T-cell (primary cell): Measurements from ENCODE around the gene GET4. TPM values are rescaled to one million over a fixed set of nuclear protein-coding genes. Genes with fewer than 3 reads are reported as not detected.

Source experiments
- ATAC-seq, 4 experiments: fragments of 200-7000 bp in 3 of 4; fragments of 150-1000 bp in 1 of 4; cut with Tn5 transposase; replicated peaks in 1 of 4; 1 replicate in 3 of 4; 2 replicates in 1 of 4; pipeline ENCODE4 v1.10.0; 2021; ENCODE audit warnings: moderate library complexity in 3 of 4, mild to moderate bottlenecking in 2 of 4, moderate number of reproducible peaks in 1 of 4
- CTCF ChIA-PET, 2 donors: fragments of 300-600 bp; sonication (Branson Sonifier 250); formaldehyde crosslinking; loops; one replicate each; lab custom pipeline; 2022; ENCODE audit warnings: antibody characterized with exemption in 2 of 2; lab: Charles Lee
- POLR2A ChIA-PET, 2 donors: fragments of 300-600 bp; sonication (Branson Sonifier 250); formaldehyde crosslinking; loops; one replicate each; lab custom pipeline; 2022; ENCODE audit warnings: antibody characterized with exemption in 2 of 2; lab: Charles Lee
- DNase-seq, 35 experiments: peaks; one replicate each; pipeline versions ENCODE4 v3.0.0 to v3.0.0-alpha.2; 2013 to 2023
- H3K27ac ChIP-seq: one replicate; pipeline ENCODE4 v1.5.1; 2013; ENCODE audit warnings: low read length
- H3K27me3 ChIP-seq, 2 experiments: replicated peaks in 1 of 2; 1 replicate in 1 of 2; 2 replicates in 1 of 2; pipeline versions ENCODE4 v1.6.1 to v1.7.0; 2013; ENCODE audit warnings: low read length in 1 of 2, mixed read lengths in 1 of 2; ENCODE audit not compliant: control insufficient read depth in 2 of 2, insufficient read depth in 2 of 2; ENCODE audit errors: extremely low read depth in 1 of 2
- H3K36me3 ChIP-seq, 2 donors: 1 replicate in 1 of 2; 2 replicates in 1 of 2; pipeline versions ENCODE4 v1.6.1 to v1.7.0; 2013; ENCODE audit warnings: low read length in 1 of 2; ENCODE audit not compliant: control insufficient read depth in 2 of 2, insufficient read depth in 1 of 2; ENCODE audit errors: extremely low read depth in 1 of 2
- H3K4me1 ChIP-seq, 2 experiments: 1 replicate in 1 of 2; 2 replicates in 1 of 2; pipeline versions ENCODE4 v1.6.1 to v1.7.0; 2013; ENCODE audit warnings: low read length in 2 of 2, mixed read lengths in 1 of 2; ENCODE audit not compliant: insufficient read depth in 2 of 2, control insufficient read depth in 1 of 2; ENCODE audit errors: extremely low read depth in 1 of 2
- H3K4me3 ChIP-seq, 2 donors: 1 replicate in 1 of 2; 2 replicates in 1 of 2; pipeline versions ENCODE4 v1.5.1 to v1.7.0; 2013; ENCODE audit warnings: mild to moderate bottlenecking in 2 of 2, low read length in 1 of 2, moderate library complexity in 1 of 2; ENCODE audit not compliant: control insufficient read depth in 1 of 2; ENCODE audit errors: extremely low read depth in 1 of 2
- H3K9me3 ChIP-seq: 2 replicates; pipeline ENCODE4 v1.7.0; 2013
- H3K27ac Mint-ChIP-seq, 2 donors: one replicate each; pipeline ENCODE4 v1.8.0; 2020 to 2021; ENCODE audit warnings: mild to moderate bottlenecking in 2 of 2, mixed read lengths in 2 of 2
- H3K27me3 Mint-ChIP-seq, 2 donors: one replicate each; pipeline ENCODE4 v1.8.0; 2021 to 2022; ENCODE audit warnings: mixed read lengths in 2 of 2
- H3K36me3 Mint-ChIP-seq: one replicate; pipeline ENCODE4 v1.8.0; 2021; ENCODE audit warnings: mixed read lengths
- H3K4me1 Mint-ChIP-seq, 3 donors: one replicate each; pipeline ENCODE4 v1.8.0; 2020 to 2022; ENCODE audit warnings: mixed read lengths in 3 of 3, mild to moderate bottlenecking in 1 of 3
- H3K4me3 Mint-ChIP-seq, 3 donors: one replicate each; pipeline ENCODE4 v1.8.0; 2020 to 2022; ENCODE audit warnings: mild to moderate bottlenecking in 3 of 3, mixed read lengths in 3 of 3, moderate library complexity in 3 of 3
- H3K9me3 Mint-ChIP-seq, 3 donors: one replicate each; pipeline ENCODE4 v1.8.0; 2020 to 2022; ENCODE audit warnings: mixed read lengths in 3 of 3
- WGBS: methylation state at CpG from one replicate; pipeline ENCODE4 v1.1.5; 2013; ENCODE audit warnings: missing lambda C conversion rate; ENCODE audit not compliant: insufficient coverage; 5-methylcytosine and 5-hydroxymethylcytosine counted together
- total RNA-seq, 35 experiments: library from RNA in 6 of 35; stranded (reverse) in 6 of 35; fragments of 120-200 nt in 1 of 35; gene quantifications; one replicate each; pipeline versions ENCODE4 v1.2.1 to v1.2.4 and lab custom pipeline; 2013 to 2026

The GET4 gene
- total RNA-seq, 5 donors from 2014 or later (not counting 1 experiment from before 2014, with no cell fraction given) = 52.2 to 76.4 (median 54.7) TPM

DNA sequence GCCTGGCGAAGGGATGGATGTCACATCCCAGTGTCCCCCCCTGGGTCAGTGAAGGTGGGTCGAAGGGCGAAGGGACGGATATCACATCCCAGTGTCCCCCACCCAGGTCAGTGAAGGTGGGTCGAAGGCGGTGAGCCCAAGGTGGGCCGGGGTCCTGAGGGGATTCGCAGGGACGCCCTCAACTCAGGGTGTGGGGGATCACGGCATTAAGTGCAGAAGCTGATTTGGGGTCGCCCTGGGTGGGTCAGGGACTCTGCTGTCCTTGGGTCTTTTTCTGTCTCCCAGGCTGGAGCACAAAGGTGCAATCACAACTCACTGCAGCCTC, 56.3 kb downstream of the GET4 start:
- Mint-ChIP-seq H3K4me1 (peaks cover 0 to 21% (median 14%) of the 10 kb centered on the region in 3 donors), H3K4me3 (no peak overlapping the region), H3K36me3 (no peaks in the 10 kb centered on the region), H3K27ac (no peak overlapping the region), H3K9me3 (no peaks in the 10 kb centered on the region), H3K27me3 (no peaks in the 10 kb centered on the region)
- Histone ChIP-seq H3K4me3 (no peak overlapping the region), H3K4me1 (peaks cover 0 to 44% of the 10 kb centered on the region in 2 experiments), H3K9me3 (no peaks in the 10 kb centered on the region), H3K27ac (no peak overlapping the region), H3K27me3 (peaks cover 0 to 2% of the 10 kb centered on the region in 2 experiments), H3K36me3 (no peaks in the 10 kb centered on the region)
- ATAC-seq = no peak
- DNase-seq = no peak
- WGBS = 96% methylated on average over 11 of the region's 11 CpGs
- ChIA-PET POLR2A (no interaction called here), CTCF (no interaction called here)

DNA sequence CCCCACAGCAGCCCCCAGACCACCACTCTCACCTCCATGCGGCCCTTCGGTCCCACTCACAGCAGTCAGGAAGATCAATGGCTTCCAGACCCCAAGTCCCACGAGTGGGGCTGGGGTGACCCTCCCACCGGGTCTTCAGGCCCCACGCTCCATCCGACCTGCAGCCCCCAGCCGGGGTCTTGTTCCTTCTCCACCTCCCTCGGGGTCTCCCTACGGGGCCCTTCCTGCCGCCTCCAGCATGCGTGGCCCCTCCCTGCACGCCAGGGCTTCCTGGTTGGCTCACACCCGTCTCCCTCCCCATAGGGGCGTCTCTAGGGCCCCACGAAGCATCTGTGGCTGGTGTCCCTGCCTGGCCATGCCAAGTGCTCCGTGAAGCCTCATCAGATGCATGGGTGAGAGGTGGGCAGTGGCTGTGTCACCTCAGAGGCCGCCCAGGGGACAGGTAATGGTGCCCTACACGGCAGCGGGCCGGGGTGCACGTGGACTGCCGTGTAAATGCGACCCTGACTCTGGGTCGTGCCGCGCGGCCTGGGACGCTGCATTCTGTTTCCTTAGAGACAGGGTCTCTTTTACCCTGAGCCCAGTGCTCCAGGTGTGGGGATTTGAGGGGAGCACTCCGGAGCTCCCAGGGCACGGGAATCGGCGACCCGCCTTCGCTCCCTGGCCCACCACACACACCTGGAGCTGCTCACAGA, 58.3 kb downstream of the GET4 start:
- Histone ChIP-seq H3K27ac (no peak overlapping the region), H3K9me3 (no peaks in the 10 kb centered on the region), H3K36me3 (no peaks in the 10 kb centered on the region), H3K27me3 (peaks cover 0 to 2% of the 10 kb centered on the region in 2 experiments), H3K4me1 (peaks cover 0 to 31% of the 10 kb centered on the region in 2 experiments), H3K4me3 (no peak overlapping the region)
- peaks cover 0 to 12% (median 7%) of the 10 kb centered on the region in 3 donors for H3K4me1 Mint-ChIP-seq
- no peaks in the 10 kb centered on the region for H3K9me3 Mint-ChIP-seq
- WGBS = 93% methylated on average over 12 of the region's 34 CpGs
- H3K4me3 Mint-ChIP-seq = no peak overlapping the region
- ATAC-seq = no peak
- no peak overlapping the region for H3K27ac Mint-ChIP-seq
- CTCF ChIA-PET = no interaction called here
- no peak for DNase-seq
- no peaks in the 10 kb centered on the region for H3K27me3 Mint-ChIP-seq
- POLR2A ChIA-PET = no interaction called here
- H3K36me3 Mint-ChIP-seq = no peaks in the 10 kb centered on the region

DNA sequence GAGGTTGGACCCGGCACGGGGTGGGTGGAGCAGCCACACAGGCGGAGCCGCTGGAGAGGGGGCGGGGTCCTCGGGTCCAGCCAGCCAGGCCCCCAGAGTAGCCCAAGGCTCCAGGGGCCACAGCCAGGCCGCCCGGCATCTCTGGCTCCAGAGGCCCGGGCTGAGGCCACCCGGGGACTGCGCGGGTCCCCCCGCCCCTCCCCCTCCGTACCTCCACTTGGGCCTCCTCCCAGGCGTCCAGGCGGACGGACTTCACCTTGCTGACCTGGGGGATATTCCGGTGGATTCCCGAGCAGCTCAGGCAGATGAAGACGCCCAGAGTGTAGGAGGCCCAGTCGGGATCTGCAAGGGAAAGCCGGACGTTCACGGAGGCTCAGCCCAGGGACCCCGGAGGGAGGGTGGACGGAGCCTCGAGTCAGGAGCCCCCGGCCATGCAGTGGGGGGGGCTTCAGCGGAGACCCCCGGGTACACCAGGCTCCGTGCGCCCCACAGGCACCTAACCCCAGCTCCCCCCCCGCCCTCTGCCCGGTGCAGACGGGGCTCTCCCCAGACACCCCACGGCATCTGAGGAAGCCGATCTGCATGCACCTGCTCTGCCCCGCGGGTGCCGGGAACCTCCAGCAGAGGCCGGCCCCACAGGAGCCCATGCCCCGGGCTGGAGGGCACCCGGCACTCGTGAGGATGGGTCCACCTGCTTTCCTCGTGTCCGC, 59.0 kb downstream of the GET4 start:
- H3K4me3 Mint-ChIP-seq = no peak overlapping the region
- 95% methylated on average over 44 of the region's 46 CpGs for WGBS
- ChIA-PET CTCF (no interaction called here), POLR2A (no interaction called here)
- no peak overlapping the region for H3K27ac Mint-ChIP-seq
- H3K27ac ChIP-seq = no peak overlapping the region
- no peak for ATAC-seq
- H3K4me3 ChIP-seq = no peak overlapping the region
- peaks cover 5 to 11% (median 5%) of the 10 kb centered on the region in 3 donors for H3K4me1 Mint-ChIP-seq
- H3K36me3 ChIP-seq = no peaks in the 10 kb centered on the region
- peaks cover 0 to 29% of the 10 kb centered on the region in 2 experiments for H3K4me1 ChIP-seq
- no peaks in the 10 kb centered on the region for H3K36me3 Mint-ChIP-seq
- H3K9me3 Mint-ChIP-seq = peaks cover 0 to 3% (median 0%) of the 10 kb centered on the region in 3 donors
- H3K27me3 Mint-ChIP-seq = no peaks in the 10 kb centered on the region
- no peak for DNase-seq
- peaks cover 0 to 2% of the 10 kb centered on the region in 2 experiments for H3K27me3 ChIP-seq
- H3K9me3 ChIP-seq = no peaks in the 10 kb centered on the region

DNA sequence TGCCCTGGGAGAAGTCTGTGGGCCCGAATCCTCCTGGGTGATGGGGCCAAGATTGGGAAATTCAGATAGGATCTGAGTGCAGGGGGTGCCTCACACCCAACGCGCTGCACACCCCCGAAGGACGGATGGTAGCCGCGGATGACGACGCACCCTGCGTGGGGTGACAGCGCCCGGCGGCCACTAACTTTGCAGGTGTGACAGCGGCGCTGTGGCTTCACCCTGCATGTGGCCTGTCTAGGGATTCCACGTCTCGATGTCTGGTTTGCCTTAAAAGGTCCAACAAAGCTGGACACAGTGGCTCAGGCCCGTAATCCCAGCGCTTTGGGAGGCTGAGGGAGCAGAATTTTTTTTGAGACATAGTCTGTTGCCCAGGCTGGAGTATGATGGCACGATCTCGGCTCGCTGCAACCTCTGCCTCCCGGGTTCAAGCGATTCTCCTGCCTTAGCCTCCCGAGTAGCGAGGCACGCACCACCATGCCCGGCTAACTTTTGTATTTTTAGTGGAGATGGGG, 59.6 kb downstream of the GET4 start:
- DNase-seq (no peak), ATAC-seq (no peak)
- no peak overlapping the region for H3K27ac ChIP-seq
- peaks cover 0 to 25% of the 10 kb centered on the region in 2 experiments for H3K4me1 ChIP-seq
- no peaks in the 10 kb centered on the region for H3K27me3 Mint-ChIP-seq
- POLR2A ChIA-PET = no interaction called here
- no peak overlapping the region for H3K4me3 ChIP-seq
- no peaks in the 10 kb centered on the region for H3K36me3 Mint-ChIP-seq
- no peaks in the 10 kb centered on the region for H3K9me3 ChIP-seq
- peaks cover 0 to 7% (median 0%) of the 10 kb centered on the region in 3 donors for H3K9me3 Mint-ChIP-seq
- H3K4me1 Mint-ChIP-seq = peaks cover 5 to 12% (median 6%) of the 10 kb centered on the region in 3 donors
- no peak overlapping the region for H3K4me3 Mint-ChIP-seq
- H3K36me3 ChIP-seq = no peaks in the 10 kb centered on the region
- CTCF ChIA-PET = no interaction called here
- WGBS = 87% methylated on average over 19 of the region's 28 CpGs
- peaks cover 0 to 2% of the 10 kb centered on the region in 2 experiments for H3K27me3 ChIP-seq
- no peak overlapping the region for H3K27ac Mint-ChIP-seq

DNA sequence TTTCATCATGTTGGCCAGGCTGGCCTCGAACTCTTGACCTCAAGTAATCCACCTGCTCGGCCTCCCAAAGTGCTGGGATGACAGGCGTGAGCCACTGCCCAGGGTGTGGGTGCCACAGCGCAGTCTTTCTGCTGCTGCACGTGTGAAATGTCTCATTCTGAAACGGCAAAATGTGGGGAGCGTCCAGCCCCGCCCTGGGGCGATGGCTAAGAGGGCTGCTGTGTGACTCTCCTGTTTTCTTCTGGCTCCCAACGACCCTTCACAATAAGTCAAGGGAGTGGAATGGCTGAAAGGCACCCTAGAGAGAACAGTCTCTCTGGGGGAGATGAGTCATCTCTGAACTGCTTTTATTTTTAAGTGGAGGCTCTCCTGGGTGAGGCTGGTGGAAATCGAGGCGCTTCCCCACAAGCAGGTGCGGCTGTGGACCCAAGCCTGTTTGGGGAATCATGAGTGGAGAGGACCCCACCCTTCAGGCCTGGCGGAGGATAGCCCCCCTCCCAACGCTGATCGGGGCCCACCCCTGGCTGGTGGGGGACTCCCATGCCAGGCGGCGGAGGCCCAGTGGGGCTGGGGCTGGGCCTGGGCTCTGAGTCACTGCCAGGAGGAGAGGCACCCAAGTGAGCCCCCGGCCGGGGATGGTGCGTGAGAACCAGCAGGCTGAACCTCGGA, 60.2 kb downstream of the GET4 start:
- no peak overlapping the region for H3K27ac ChIP-seq

DNA sequence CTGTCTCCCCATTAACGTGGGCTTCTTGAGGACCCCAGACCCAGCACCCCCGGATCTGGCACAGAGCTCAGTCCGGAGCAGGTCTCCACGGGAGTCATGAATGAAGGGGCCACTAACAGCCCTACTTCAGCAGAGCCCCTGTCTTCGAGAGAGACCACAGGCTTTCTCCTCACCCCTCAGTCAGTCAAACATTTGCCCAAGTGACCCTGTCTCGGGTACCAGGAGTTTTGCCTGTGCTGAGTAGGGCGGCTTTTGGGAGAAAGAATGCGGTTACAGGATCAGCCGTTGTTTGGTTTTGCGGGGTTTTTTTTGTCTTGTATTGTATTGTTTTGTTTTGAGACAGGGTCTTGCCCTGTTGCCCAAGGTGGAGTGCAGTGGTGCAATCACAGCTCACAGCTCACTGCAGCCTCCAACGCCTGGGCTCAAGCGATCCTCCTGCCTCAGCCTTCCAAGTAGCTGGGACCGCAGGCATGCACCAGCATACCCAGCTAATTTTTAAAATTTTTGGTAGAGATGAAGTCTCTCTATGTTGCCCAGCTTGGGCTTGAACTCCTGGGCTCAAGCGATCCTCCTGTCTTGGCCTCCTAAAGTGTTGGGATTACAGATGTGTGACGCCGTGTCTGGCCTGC, 61.6 kb downstream of the GET4 start:
- DNase-seq (no peak), ATAC-seq (no peak)
- Histone ChIP-seq H3K27me3 (peaks cover 0 to 2% of the 10 kb centered on the region in 2 experiments), H3K36me3 (no peaks in the 10 kb centered on the region), H3K9me3 (no peaks in the 10 kb centered on the region), H3K27ac (no peak overlapping the region), H3K4me1 (peaks cover 0 to 25% of the 10 kb centered on the region in 2 experiments), H3K4me3 (no peak overlapping the region)
- Mint-ChIP-seq H3K9me3 (peaks cover 0 to 10% (median 0%) of the 10 kb centered on the region in 3 donors), H3K27me3 (no peaks in the 10 kb centered on the region), H3K36me3 (no peaks in the 10 kb centered on the region), H3K4me1 (peaks cover 5 to 16% (median 14%) of the 10 kb centered on the region in 3 donors), H3K4me3 (no peak overlapping the region), H3K27ac (no peak overlapping the region)
- ChIA-PET CTCF (no interaction called here), POLR2A (no interaction called here)
- 92% methylated on average over 10 of the region's 16 CpGs for WGBS

More for the DNA sequence above, 60.2 kb downstream of the GET4 start:
- ChIA-PET POLR2A (no interaction called here), CTCF (no interaction called here)
- Histone ChIP-seq H3K4me3 (no peak overlapping the region), H3K9me3 (no peaks in the 10 kb centered on the region), H3K4me1 (peaks cover 0 to 25% of the 10 kb centered on the region in 2 experiments), H3K27me3 (peaks cover 0 to 2% of the 10 kb centered on the region in 2 experiments), H3K36me3 (no peaks in the 10 kb centered on the region)
- peak overlapping the region in 1 of 2 donors; percentile 34 for H3K27ac Mint-ChIP-seq
- peaks cover 5 to 14% (median 12%) of the 10 kb centered on the region in 3 donors for H3K4me1 Mint-ChIP-seq
- ATAC-seq (peak in 2 of 4 experiments; percentile 20 to 48), DNase-seq (no peak)
- H3K4me3 Mint-ChIP-seq = no peak overlapping the region
- peaks cover 0 to 10% (median 0%) of the 10 kb centered on the region in 3 donors for H3K9me3 Mint-ChIP-seq
- 29% methylated on average over 14 of the region's 22 CpGs for WGBS
- H3K36me3 Mint-ChIP-seq = no peaks in the 10 kb centered on the region
- no peaks in the 10 kb centered on the region for H3K27me3 Mint-ChIP-seq
